ENCODE data around the gene C11orf24.

Gene C11orf24

DNA sequence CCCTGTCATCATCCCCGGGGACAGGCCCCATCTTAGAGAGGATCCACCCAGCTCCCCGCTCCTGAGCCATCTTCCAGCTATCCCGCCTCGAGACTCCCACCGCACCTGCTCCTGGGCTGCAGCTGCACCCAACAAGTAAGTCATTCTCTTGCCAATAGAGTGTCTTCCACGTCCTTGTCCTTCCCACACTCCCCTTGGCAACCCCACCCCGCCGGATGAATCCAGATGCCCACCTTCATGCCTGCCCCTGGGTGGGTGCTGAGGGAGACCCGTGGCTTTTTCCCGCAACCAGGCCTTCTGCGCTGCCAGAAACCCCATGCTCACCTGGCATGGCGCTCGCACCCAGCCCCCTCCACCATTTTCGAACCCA, 11.1 kb upstream of the C11orf24 start:
- no peaks in the 10 kb centered on the region for H3F3A ChIP-seq (ENCODE audit: low read depth)
- no peaks in the 10 kb centered on the region for H3K9me3 ChIP-seq (ENCODE audit: insufficient read depth, low read depth, low read length)
- no peaks in the 10 kb centered on the region for H3K36me3 ChIP-seq (ENCODE audit: insufficient read depth, low read length)
- TF ChIP-seq, protein P1, sequence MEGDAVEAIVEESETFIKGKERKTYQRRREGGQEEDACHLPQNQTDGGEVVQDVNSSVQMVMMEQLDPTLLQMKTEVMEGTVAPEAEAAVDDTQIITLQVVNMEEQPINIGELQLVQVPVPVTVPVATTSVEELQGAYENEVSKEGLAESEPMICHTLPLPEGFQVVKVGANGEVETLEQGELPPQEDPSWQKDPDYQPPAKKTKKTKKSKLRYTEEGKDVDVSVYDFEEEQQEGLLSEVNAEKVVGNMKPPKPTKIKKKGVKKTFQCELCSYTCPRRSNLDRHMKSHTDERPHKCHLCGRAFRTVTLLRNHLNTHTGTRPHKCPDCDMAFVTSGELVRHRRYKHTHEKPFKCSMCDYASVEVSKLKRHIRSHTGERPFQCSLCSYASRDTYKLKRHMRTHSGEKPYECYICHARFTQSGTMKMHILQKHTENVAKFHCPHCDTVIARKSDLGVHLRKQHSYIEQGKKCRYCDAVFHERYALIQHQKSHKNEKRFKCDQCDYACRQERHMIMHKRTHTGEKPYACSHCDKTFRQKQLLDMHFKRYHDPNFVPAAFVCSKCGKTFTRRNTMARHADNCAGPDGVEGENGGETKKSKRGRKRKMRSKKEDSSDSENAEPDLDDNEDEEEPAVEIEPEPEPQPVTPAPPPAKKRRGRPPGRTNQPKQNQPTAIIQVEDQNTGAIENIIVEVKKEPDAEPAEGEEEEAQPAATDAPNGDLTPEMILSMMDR (conservative IDR thresholded peaks at IDR 0.05; ENCODE audit: low read length): no peak
- no peak for TF ChIP-seq EZH2phosphoT487 (IDR thresholded peaks at IDR 0.05; ENCODE audit: borderline replicate concordance)
- H3K27me3 ChIP-seq (ENCODE audit: insufficient read depth, low read length, poor library complexity, severe bottlenecking): no peaks in the 10 kb centered on the region
- H4K20me1 ChIP-seq (ENCODE audit: insufficient read depth, low read length, poor library complexity, severe bottlenecking): no peaks in the 10 kb centered on the region
- peak overlapping the region; percentile 40 for H3K9ac ChIP-seq (ENCODE audit: low read depth, low read length, poor library complexity, severe bottlenecking)
- no peaks in the 10 kb centered on the region for H3K79me2 ChIP-seq (ENCODE audit: insufficient read depth, low read length)
- peaks cover 18% of the 10 kb centered on the region for H3K4me1 ChIP-seq (ENCODE audit: insufficient read depth, low read length, poor library complexity, severe bottlenecking)
- H3K4me3 ChIP-seq (ENCODE audit: low read length, poor library complexity, severe bottlenecking): no peak overlapping the region
- no peak overlapping the region for H2AFZ ChIP-seq (ENCODE audit: low read length)
- peak overlapping the region; percentile 70 for H3K4me2 ChIP-seq (ENCODE audit: low read depth, low read length, poor library complexity, severe bottlenecking)
- H3K9me2 ChIP-seq (replicated peaks; ENCODE audit: low read depth, low read length): no peaks in the 10 kb centered on the region

DNA sequence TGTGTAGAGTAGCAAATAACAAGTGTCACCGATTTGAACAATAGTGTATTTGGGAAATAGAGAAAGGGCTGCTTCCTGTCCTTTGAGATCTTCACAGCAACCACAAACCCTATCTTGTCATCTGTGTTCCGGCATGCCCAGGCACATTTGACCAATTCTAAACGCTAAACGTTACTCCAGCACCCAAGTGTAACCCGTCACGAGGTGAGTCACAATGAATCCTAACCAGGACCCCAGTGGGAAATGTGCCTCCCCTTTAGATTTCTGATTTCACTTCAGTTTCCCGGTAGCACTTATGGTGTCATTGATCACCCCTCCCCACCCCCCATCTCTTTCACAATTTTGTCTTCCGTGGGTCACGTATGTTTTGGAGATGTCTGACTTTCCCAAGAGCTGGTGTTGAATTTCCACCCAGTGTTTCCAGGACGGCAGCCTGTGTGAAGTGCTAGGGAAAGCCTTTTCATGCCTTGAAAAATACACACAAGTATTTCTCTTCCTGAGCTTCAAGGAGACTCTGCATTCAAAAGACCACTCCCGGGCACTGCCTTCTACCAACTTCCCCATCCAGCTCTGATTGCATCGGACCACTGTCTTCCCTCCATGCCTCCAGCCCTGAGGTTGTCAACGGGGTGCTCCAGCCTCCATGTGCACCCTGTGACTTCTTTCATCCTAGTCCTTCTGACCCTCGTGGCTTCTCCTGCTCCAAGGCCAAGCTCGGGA, 10.5 kb upstream of the C11orf24 start:
- Histone ChIP-seq H2AFZ (ENCODE audit: low read length) (no peak overlapping the region), H3K79me2 (ENCODE audit: insufficient read depth, low read length) (no peaks in the 10 kb centered on the region), H3K4me1 (ENCODE audit: insufficient read depth, low read length, poor library complexity, severe bottlenecking) (peaks cover 18% of the 10 kb centered on the region), H3K4me2 (ENCODE audit: low read depth, low read length, poor library complexity, severe bottlenecking) (peak overlapping the region; percentile 70), H3K4me3 (ENCODE audit: low read length, poor library complexity, severe bottlenecking) (peak overlapping the region; percentile 44), H3K9ac (ENCODE audit: low read depth, low read length, poor library complexity, severe bottlenecking) (peak overlapping the region; percentile 40), H4K20me1 (ENCODE audit: insufficient read depth, low read length, poor library complexity, severe bottlenecking) (no peaks in the 10 kb centered on the region), H3K9me3 (ENCODE audit: insufficient read depth, low read depth, low read length) (no peaks in the 10 kb centered on the region), H3K36me3 (ENCODE audit: insufficient read depth, low read length) (no peaks in the 10 kb centered on the region), H3K9me2 (replicated peaks; ENCODE audit: low read depth, low read length) (no peaks in the 10 kb centered on the region), H3K27me3 (ENCODE audit: insufficient read depth, low read length, poor library complexity, severe bottlenecking) (no peaks in the 10 kb centered on the region), H3F3A (ENCODE audit: low read depth) (no peaks in the 10 kb centered on the region)
- no peak for TF ChIP-seq EZH2phosphoT487 (IDR thresholded peaks at IDR 0.05; ENCODE audit: borderline replicate concordance)
- TF ChIP-seq, protein P1 (conservative IDR thresholded peaks at IDR 0.05; ENCODE audit: low read length): no peak

DNA sequence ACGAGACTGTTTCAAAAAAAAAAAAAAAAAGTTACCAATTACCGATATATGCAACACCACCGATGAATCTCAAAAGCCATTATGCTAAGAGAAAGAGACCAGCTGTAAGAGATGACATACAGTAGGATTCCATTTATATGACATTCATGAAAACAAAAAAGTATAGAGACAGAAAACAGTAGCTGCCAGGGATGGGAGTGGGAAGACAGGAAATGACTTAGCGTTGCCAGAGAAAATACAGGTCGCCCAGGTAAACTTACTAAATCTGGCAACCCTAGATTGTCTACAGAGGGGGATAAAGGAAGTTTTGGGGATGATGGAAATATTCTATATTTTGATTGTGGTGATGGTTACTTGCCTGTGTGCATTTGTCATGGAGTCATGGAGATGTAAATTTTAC, 7.9 kb upstream of the C11orf24 start:
- Histone ChIP-seq H4K20me1 (ENCODE audit: insufficient read depth, low read length, poor library complexity, severe bottlenecking) (no peaks in the 10 kb centered on the region), H3K4me2 (ENCODE audit: low read depth, low read length, poor library complexity, severe bottlenecking) (no peak overlapping the region), H2AFZ (ENCODE audit: low read length) (no peak overlapping the region), H3K9ac (ENCODE audit: low read depth, low read length, poor library complexity, severe bottlenecking) (no peak overlapping the region), H3K9me2 (replicated peaks; ENCODE audit: low read depth, low read length) (no peaks in the 10 kb centered on the region), H3K4me1 (ENCODE audit: insufficient read depth, low read length, poor library complexity, severe bottlenecking) (peaks cover 18% of the 10 kb centered on the region), H3F3A (ENCODE audit: low read depth) (no peaks in the 10 kb centered on the region), H3K79me2 (ENCODE audit: insufficient read depth, low read length) (no peaks in the 10 kb centered on the region), H3K9me3 (ENCODE audit: insufficient read depth, low read depth, low read length) (no peaks in the 10 kb centered on the region), H3K4me3 (ENCODE audit: low read length, poor library complexity, severe bottlenecking) (no peak overlapping the region), H3K36me3 (ENCODE audit: insufficient read depth, low read length) (no peaks in the 10 kb centered on the region), H3K27me3 (ENCODE audit: insufficient read depth, low read length, poor library complexity, severe bottlenecking) (no peaks in the 10 kb centered on the region)
- no peak for TF ChIP-seq EZH2phosphoT487 (IDR thresholded peaks at IDR 0.05; ENCODE audit: borderline replicate concordance)
- TF ChIP-seq, protein P1 (conservative IDR thresholded peaks at IDR 0.05; ENCODE audit: low read length): no peak

Measured in Loucy (cell line).